GM23338 (cell line): ENCODE data around the gene SDC3. TPM values are rescaled to one million over a fixed set of nuclear protein-coding genes. Genes with fewer than 3 reads are reported as not detected.

Experiments
- ATAC-seq: fragments of 200-7000 bp; cut with Tn5 transposase; 3 replicates; pipeline ENCODE4 v1.9.1; 2020
- DNase-seq: peaks from one replicate; pipeline ENCODE4 v3.0.0-alpha.2; 2015; ENCODE audit warnings: low spot score
- H2AFZ ChIP-seq: fragments of 200-600 bp; sonication (generic); 2 replicates; pipeline ENCODE4 v1.8.0; 2016; ENCODE audit warnings: antibody characterized with exemption, mild to moderate bottlenecking, moderate library complexity
- H3F3A ChIP-seq: fragments of 200-600 bp; sonication (generic); replicated peaks from 2 replicates; pipeline ENCODE4 v1.8.0; 2017; ENCODE audit warnings: antibody characterized with exemption, mixed run types, low read depth
- H3K27ac ChIP-seq: fragments of 200-600 bp; sonication (generic); 2 replicates; pipeline ENCODE4 v1.6.1; 2016; ENCODE audit warnings: low read depth
- H3K27me3 ChIP-seq: fragments of 200-600 bp; sonication (generic); 2 replicates; pipeline ENCODE4 v1.8.0; 2016; ENCODE audit warnings: mild to moderate bottlenecking, mixed run types, moderate library complexity; ENCODE audit not compliant: insufficient read depth
- H3K36me3 ChIP-seq: fragments of 200-600 bp; sonication (generic); 2 replicates; pipeline ENCODE4 v1.8.0; 2016; ENCODE audit warnings: mild to moderate bottlenecking; ENCODE audit not compliant: insufficient read depth
- H3K4me1 ChIP-seq: fragments of 200-600 bp; sonication (generic); 2 replicates; pipeline ENCODE4 v1.8.0; 2016; ENCODE audit warnings: mild to moderate bottlenecking, moderate library complexity; ENCODE audit not compliant: insufficient read depth
- H3K4me2 ChIP-seq: fragments of 200-600 bp; sonication (generic); 2 replicates; pipeline ENCODE4 v1.7.1; 2017; ENCODE audit warnings: mixed run types
- H3K4me3 ChIP-seq: fragments of 200-600 bp; sonication (generic); 2 replicates; pipeline ENCODE4 v1.6.1; 2016; ENCODE audit warnings: mixed run types
- H3K79me2 ChIP-seq: fragments of 200-600 bp; sonication (generic); replicated peaks from 2 replicates; pipeline ENCODE4 v1.8.0; 2017; ENCODE audit warnings: mild to moderate bottlenecking; ENCODE audit not compliant: insufficient read depth
- H3K9me2 ChIP-seq: fragments of 200-600 bp; sonication (generic); 2 replicates; pipeline ENCODE4 v1.8.0; 2017; ENCODE audit not compliant: insufficient read depth
- H4K20me1 ChIP-seq: fragments of 200-600 bp; sonication (generic); replicated peaks from 2 replicates; pipeline ENCODE4 v1.8.0; 2017; ENCODE audit warnings: mild to moderate bottlenecking; ENCODE audit not compliant: insufficient read depth
- H3K27ac Mint-ChIP-seq: 2 replicates; pipeline ENCODE4 v1.8.0; 2020; ENCODE audit warnings: inconsistent platforms, mild to moderate bottlenecking, moderate library complexity, mixed read lengths
- H3K27me3 Mint-ChIP-seq: 3 replicates; pipeline ENCODE4 v1.8.0; 2022; ENCODE audit warnings: low read depth, mild to moderate bottlenecking, moderate library complexity, mixed read lengths, inconsistent platforms; ENCODE audit not compliant: insufficient read depth, poor library complexity
- H3K36me3 Mint-ChIP-seq: 3 replicates; pipeline ENCODE4 v1.8.0; 2021; ENCODE audit warnings: low read depth, mild to moderate bottlenecking, inconsistent platforms, moderate library complexity, mixed read lengths
- H3K4me1 Mint-ChIP-seq: 3 replicates; pipeline ENCODE4 v1.8.0; 2020; ENCODE audit warnings: mild to moderate bottlenecking, inconsistent platforms, mixed read lengths
- H3K4me3 Mint-ChIP-seq: 3 replicates; pipeline ENCODE4 v1.8.0; 2021; ENCODE audit warnings: moderate library complexity, mild to moderate bottlenecking, inconsistent platforms, mixed read lengths
- H3K9me3 Mint-ChIP-seq: 3 replicates; pipeline ENCODE4 v1.8.0; 2020; ENCODE audit warnings: moderate library complexity, mild to moderate bottlenecking, inconsistent platforms, mixed read lengths
- CREB1 ChIP-seq: fragments of 250-450 bp; sonication (Bioruptor Pico); IDR thresholded peaks from 2 replicates; pipeline ENCODE4 v1.5.0; 2020; ENCODE audit warnings: low read depth, mild to moderate bottlenecking, moderate library complexity
- CTCF ChIP-seq, 2 experiments: fragments of 200-600 bp in 1 of 2; sonication (generic) in 1 of 2; conservative IDR thresholded peaks; 2 replicates each; pipeline versions ENCODE4 v1.5.1 to v1.6.1; 2016 to 2017; ENCODE audit warnings: antibody characterized with exemption in 2 of 2, low read depth in 2 of 2, mild to moderate bottlenecking in 2 of 2, moderate library complexity in 1 of 2
- ETS1 ChIP-seq: IDR thresholded peaks from 2 replicates; pipeline ENCODE4 v1.6.1; 2016; ENCODE audit warnings: antibody characterized with exemption
- EZH2 ChIP-seq: fragments of 200-600 bp; sonication (generic); IDR thresholded peaks from one replicate; pipeline ENCODE4 v1.8.0; 2017; ENCODE audit warnings: antibody characterized with exemption, mild to moderate bottlenecking, low read depth; ENCODE audit not compliant: unreplicated experiment
- EZH2phosphoT487 ChIP-seq: fragments of 200-600 bp; sonication (generic); IDR thresholded peaks from one replicate; pipeline ENCODE4 v1.8.1; 2018; ENCODE audit warnings: antibody characterized with exemption; ENCODE audit not compliant: unreplicated experiment
- JUNB ChIP-seq: IDR thresholded peaks from one replicate; pipeline ENCODE4 v1.6.1; 2016; ENCODE audit warnings: antibody characterized with exemption; ENCODE audit not compliant: unreplicated experiment
- NANOG ChIP-seq: IDR thresholded peaks from 2 replicates; pipeline ENCODE4 v1.6.1; 2016; ENCODE audit warnings: antibody characterized with exemption, borderline replicate concordance
- POLR2AphosphoS5 ChIP-seq: IDR thresholded peaks from 2 replicates; pipeline ENCODE4 v1.6.1; 2016; ENCODE audit warnings: antibody characterized with exemption, low read depth
- REST ChIP-seq: IDR thresholded peaks from one replicate; pipeline ENCODE4 v1.6.1; 2018; ENCODE audit warnings: antibody characterized with exemption; ENCODE audit not compliant: unreplicated experiment
- STAT1 ChIP-seq: IDR thresholded peaks from one replicate; pipeline ENCODE4 v1.6.1; 2016; ENCODE audit warnings: antibody characterized with exemption; ENCODE audit not compliant: unreplicated experiment
- ZNF114 ChIP-seq: fragments of 250-450 bp; sonication (Bioruptor Pico); IDR thresholded peaks from 2 replicates; pipeline ENCODE4 v1.5.0; 2020; ENCODE audit warnings: mild to moderate bottlenecking, moderate library complexity
- ZNF331 ChIP-seq: fragments of 250-450 bp; sonication (Bioruptor Pico); IDR thresholded peaks from 2 replicates; pipeline ENCODE4 v1.5.0; 2020; ENCODE audit warnings: low read depth, mild to moderate bottlenecking, moderate library complexity
- ZNF462 ChIP-seq: fragments of 250-450 bp; sonication (Bioruptor Pico); IDR thresholded peaks from 2 replicates; pipeline ENCODE4 v1.5.0; 2020; ENCODE audit warnings: mild to moderate bottlenecking, moderate library complexity
- polyA plus RNA-seq: library from polyadenylated mRNA; unstranded; fragments of >200 nt; fragmentation: Nextera tagmentation; extraction: Ambion mirVana; gene quantifications from 2 replicates; pipeline ENCODE4 v1.2.1, GENCODE V29; 2016
- total RNA-seq: library from RNA; depleted of rRNA; stranded (reverse); fragments of >200 nt; shearing (Covaris generic); gene quantifications from 2 replicates; pipeline ENCODE4 v1.2.3, GENCODE V29; 2014

The SDC3 gene
- total and polyA plus RNA-seq, 2 experiments from 2014 or later: 5.2 to 29.7 TPM

GRCh38 chr1:30947212-30947611, 38.7 kb upstream of the SDC3 start:
- peaks cover 88% of the 10 kb centered on the region for H3K36me3 Mint-ChIP-seq
- H3K79me2 ChIP-seq: peaks cover 63% of the 10 kb centered on the region
- 0 out of 2 replicates have a peak, but pooled peaks cover 5% of the 10 kb centered on the region for H3F3A ChIP-seq
- no peak overlapping the region for H3K27ac Mint-ChIP-seq
- H3K4me2 ChIP-seq: no peak overlapping the region
- H2AFZ ChIP-seq: no peak overlapping the region
- no peaks in the 10 kb centered on the region for H3K9me3 Mint-ChIP-seq
- H3K36me3 ChIP-seq: peaks cover 72% of the 10 kb centered on the region
- no peak for DNase-seq
- peaks cover 26% of the 10 kb centered on the region for H4K20me1 ChIP-seq
- no peak overlapping the region for H3K4me3 Mint-ChIP-seq
- no peaks in the 10 kb centered on the region for H3K27me3 ChIP-seq
- ATAC-seq: no peak
- peaks cover 4% of the 10 kb centered on the region for H3K27me3 Mint-ChIP-seq
- no peak for TF ChIP-seq CREB1 (CRISPR knock-in tag)
- TF ChIP-seq CTCF (conservative IDR thresholded peaks at IDR 0.05; ENCODE audit: low read depth in 2 of 2): no peak
- no peak for TF ChIP-seq POLR2AphosphoS5
- TF ChIP-seq ETS1: no peak
- no peak for TF ChIP-seq ZNF114 (CRISPR knock-in tag)
- TF ChIP-seq EZH2phosphoT487: no peak
- no peak for TF ChIP-seq JUNB
- TF ChIP-seq ZNF462 (CRISPR knock-in tag): no peak
- no peak for TF ChIP-seq NANOG
- no peak for TF ChIP-seq ZNF331
- no peak for TF ChIP-seq REST
- no peak for TF ChIP-seq EZH2
- no peak for TF ChIP-seq STAT1
- H3K9me2 ChIP-seq: no peaks in the 10 kb centered on the region
- peak overlapping the region; percentile 41; the same call in 1 of the 2 replicates for H3K27ac ChIP-seq
- H3K4me3 ChIP-seq: no peak overlapping the region
- no peaks in the 10 kb centered on the region for H3K4me1 Mint-ChIP-seq
- no peaks in the 10 kb centered on the region for H3K4me1 ChIP-seq
